ELR (cell line): Measurements from ENCODE around the gene CIB4.
"Not testable (repeated sequence)": the region's sequence is repeated elsewhere in the genome, so short reads cannot be mapped to it uniquely, and the experiment has no call there.

Experiments used
- DNase-seq: peaks from one replicate; pipeline ENCODE4 v3.0.0-alpha.2; 2015; ENCODE audit warnings: low read depth

Gene CIB4

GRCh38 chr2:26666671-26667070 is 25.5 kb upstream of the CIB4 start:
- peak; percentile 52 for DNase-seq

- not testable (repeated sequence) for DNase-seq
These were observed 24.1 kb upstream of the CIB4 start for GRCh38 chr2:26665296-26665695.

DNA sequence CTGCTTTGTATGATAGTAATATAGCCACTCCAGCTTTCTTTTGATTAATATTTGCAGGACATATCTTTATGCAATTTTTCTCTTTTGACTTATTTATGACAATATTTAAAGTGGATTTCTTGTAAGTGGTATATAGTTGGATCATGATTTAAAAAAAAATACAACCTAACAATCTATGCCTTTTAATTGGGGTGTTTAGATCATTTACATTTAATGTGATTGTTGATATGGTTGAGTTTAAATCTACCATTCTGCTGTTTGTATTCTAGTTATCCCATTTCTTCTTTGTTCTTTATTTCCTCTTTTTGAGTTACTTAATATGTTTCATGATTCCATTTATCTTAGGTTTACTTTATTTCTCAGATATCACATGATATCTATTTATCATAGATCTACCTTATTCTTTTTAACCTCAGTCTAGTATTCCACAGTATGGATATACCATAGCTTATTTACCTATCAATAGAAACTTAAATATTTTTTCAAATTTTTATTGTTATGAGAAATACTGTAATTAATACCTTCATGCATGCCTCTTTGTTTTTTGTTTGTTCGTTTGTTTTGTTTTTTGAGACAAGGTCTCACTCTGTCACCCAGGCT is 19.3 kb upstream of the CIB4 start:
- DNase-seq, result no peak

DNA sequence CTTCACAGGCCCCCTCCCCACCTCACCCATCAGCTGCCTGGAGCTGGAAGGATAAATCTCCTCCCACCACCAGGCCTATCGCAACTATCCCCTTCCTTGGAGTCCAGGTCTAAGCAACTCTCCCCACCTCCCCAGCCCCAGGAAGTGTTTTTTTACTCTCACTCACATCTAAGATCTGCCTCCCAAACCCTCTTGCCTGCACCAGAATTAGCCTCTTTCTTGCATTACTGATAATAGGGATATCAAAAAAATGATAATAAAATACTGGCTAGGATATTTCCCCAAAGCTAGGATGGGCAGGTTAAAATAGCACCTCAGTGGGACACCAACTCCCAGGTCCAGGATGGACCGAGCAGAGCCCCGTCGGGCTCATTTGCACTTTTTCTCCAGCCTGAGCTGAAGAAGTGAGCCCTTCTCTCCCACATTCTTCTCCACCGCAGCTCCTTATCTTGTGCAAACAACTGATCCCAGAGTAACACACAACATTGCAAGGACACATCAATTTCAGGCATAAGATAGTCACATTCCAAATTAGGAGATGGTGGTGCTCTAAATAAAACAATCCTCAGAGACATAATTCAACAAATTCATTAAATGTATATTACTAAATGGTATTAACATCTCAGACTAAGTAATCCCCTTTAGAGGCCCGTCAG is 17.7 kb upstream of the CIB4 start:
- DNase-seq, result no peak

- no peak for DNase-seq
These were observed 16.1 kb upstream of the CIB4 start for GRCh38 chr2:26657265-26657664.

GRCh38 chr2:26655611-26656195 is 14.5 kb upstream of the CIB4 start:
- DNase-seq, result no peak

- not testable (repeated sequence) for DNase-seq
These were observed 14.0 kb upstream of the CIB4 start for GRCh38 chr2:26655120-26655519.

- DNase-seq, result no peak
These were observed 12.8 kb upstream of the CIB4 start for GRCh38 chr2:26654061-26654340.

DNA sequence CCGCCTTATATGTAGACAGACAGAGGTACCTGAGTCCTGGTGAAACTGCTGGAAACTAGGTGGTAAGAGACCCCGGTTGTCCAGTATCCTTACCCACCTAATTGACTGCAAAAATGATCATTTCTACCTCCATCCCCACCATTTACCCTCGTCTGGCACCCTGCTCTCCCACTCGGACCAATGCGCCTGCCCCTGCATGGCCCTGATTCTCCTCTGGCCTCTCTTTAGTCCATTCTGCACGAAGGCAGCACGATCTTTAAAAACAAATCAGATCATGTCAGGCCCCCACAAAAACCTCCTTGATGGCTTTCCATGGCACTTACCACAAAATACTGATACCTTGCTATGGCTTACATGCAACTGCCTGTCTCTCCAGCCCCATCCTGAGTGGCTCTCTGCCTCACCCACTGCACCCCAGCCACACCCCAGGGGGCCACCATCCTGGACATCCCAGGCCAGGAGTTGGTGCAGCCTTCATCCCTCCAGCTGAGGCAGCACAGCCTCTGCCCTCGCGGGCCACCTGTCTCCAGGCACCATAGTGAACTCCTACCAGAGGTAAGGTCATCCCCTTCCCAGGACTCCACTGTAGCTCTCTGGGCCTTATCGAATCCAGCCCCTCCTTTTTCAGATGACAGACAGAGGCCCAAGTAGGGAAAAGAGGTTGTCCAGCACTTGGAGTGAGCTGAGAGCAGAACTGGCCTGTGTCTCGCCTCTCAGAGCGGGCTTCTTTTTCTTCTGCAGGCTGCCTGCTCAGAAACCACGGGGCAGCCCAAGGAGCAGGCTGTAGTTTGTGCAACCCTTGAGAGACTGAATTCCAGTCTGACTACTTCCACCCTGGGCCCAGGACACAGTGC is 12.3 kb upstream of the CIB4 start:
- DNase-seq, result no peak

GRCh38 chr2:26652361-26653041 is 11.3 kb upstream of the CIB4 start:
- DNase-seq, result no peak

DNA sequence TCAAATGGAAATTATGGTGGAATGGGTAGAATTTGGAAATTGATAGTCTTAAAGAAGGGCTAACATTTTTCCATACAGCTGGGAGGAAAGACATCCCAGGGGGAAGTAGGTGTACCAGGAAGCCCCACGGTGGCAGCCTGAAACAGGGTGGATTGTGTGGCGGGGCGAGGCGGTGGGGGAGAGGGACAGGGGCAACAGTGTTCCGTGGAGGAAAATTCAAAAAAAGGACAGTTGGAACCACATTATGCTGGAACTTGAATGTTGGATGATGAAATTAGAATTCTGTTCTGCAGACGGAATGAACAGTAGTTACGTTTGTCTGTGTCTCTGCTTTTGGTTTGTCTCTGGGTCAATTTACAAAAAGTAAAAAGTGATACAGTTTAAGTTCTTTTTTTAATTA is 10.6 kb upstream of the CIB4 start:
- DNase-seq, result no peak

DNA sequence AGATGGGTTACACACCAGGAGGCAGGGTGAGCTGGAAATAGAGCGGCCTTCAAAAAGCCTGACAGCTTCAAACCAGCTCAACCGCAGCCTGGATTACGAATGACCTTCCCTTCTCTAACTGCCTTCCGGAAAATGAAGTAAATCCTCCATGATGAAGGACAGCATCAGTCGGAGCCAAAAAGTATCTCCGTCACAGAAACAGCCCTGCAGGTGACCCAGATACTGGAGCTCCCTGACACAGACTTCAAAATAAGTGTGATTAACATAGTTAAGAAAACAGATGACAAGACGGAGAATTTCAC is 10.3 kb upstream of the CIB4 start:
- DNase-seq, result no peak

- DNase-seq, result no peak
These were observed 9.7 kb upstream of the CIB4 start for GRCh38 chr2:26650713-26651469.

- no peak for DNase-seq
These were observed 9.0 kb upstream of the CIB4 start for GRCh38 chr2:26649992-26650712.

DNA sequence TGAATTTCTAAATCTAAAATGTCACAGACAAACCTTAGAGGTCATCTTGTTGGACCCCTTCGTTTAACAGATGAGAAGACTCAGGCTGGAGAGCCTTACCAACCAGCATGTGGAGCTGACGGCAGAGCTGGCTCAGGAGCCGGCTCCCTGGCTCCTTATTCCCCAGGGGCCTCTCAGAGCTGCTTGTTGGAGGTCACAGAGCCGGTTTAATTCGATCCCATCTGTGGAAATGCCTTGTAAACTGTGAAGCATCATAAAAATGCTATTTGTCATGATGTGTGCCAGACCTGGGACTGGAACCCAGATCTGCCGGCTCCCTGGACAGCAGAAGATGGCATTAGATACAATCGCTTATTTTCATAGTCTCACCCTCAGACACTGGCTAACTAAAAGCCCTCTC is 8.2 kb upstream of the CIB4 start:
- DNase-seq, result no peak

DNA sequence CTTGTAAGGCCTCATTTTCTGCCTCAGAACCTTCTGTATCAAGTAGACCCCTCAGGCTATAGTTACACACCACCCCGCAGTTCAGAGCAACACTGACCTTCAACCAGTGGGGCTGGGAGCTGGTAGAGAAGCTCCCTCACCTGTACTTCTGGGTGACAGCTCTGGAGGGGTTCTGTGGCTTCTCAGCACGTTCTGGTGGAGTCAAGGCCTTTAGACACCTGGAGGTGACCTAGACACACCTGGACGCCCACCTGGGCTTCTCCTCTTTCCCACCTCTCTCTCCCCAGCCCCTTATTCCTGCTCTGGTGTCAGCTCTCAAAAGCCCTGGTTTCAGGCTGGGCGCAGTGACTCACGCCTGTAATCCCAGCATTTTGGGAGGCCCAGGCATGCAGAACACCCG is 7.3 kb upstream of the CIB4 start:
- no peak for DNase-seq

DNA sequence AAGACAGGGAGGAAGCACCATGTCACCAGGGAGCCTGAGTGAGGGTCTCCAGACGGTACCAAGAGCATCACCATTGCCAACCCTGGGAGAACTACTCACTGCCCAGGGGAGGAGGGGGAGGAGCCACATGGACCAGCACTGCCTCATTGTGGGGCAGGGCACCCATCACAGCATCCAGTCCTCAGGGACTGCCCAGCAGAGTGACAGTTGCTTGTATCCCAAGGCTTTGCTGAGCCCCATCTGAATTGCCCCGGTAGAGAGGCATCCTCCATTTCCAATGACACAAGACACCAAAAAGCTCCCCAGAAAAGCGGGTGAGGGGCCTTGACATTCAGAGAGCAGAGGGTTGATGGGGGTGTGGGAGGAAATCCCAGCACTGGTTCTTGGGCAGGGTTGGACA is 6.8 kb upstream of the CIB4 start:
- no peak for DNase-seq

DNA sequence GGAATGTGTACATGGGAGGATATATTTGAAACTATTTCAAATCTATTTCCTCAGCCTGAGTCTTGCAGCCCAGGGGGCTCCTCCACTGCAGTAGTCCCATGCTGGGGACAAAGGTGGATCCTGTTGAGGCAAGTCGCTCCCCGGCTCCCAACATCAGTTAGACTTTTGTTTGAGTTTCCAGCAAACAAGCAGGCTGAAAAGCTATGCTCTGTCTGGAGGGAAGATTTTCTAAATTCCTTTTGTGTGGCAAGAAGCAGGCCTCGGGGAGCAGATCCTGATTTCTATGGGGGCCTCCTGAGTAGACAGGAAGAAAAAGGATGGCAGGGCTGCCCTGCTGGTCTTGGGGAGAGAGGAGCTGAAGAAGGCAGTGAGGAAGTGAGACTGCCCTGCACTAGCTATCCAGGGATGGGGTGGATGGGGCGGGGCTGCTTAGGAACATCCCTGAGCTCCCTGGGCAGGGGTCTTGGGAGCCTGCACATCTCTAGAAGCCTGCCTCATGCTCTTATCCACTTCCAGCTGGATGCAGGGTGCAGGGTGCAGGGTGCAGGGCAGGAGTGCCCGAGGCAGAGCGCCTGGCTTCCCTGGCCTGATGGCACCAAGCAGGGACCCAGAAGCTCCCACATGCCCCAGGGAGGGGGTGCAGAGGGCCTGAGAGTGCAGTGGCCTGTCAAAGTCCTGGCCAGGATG is 6.0 kb upstream of the CIB4 start:
- DNase-seq, result no peak

DNA sequence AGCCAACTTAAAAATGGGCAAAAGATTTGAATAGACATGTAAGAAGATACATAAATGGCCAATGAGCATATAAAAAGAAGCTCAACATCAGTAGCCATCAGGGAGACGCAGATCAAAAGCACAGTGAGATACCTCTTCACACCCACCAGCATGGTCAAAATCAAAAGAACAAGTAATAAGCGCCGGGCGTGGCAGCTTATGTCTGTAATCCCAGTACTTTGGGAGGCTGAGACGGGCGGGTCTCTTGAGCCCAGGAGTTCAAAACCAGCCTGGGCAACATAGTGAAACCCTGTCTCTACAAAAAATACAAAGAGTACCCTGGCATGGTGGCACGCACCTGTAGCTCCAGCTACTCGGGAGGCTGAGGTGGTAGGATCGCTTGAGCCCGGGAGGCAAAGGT is 4.6 kb upstream of the CIB4 start:
- DNase-seq, result no peak

- no peak for DNase-seq
These were observed 3.1 kb upstream of the CIB4 start for GRCh38 chr2:26644188-26644835.
